Left renal pelvis (tissue), 4 donors: ENCODE measurements around the gene SLC7A6OS. TPM values are rescaled to one million over a fixed set of nuclear protein-coding genes. Genes with fewer than 3 reads are reported as not detected.
A peak's percentile ranks its signal among the peaks of the same experiment; 100 is the strongest.

Experiments used
- DNase-seq, 4 donors: peaks; one replicate each; pipeline ENCODE4 v3.0.0-alpha.2; 2013; ENCODE audit warnings: low read depth in 4 of 4, low spot score in 3 of 4
- polyA plus RNA-seq, 4 donors: library from polyadenylated mRNA; unstranded; fragments of 120-200 nt; gene quantifications; one replicate each; pipeline ENCODE4 v1.2.1, GENCODE V29; 2013; ENCODE audit not compliant: insufficient read length in 4 of 4

Gene SLC7A6OS
- polyA plus RNA-seq, 4 donors, result 16.0 to 23.7 (median 21.9) TPM

DNA sequence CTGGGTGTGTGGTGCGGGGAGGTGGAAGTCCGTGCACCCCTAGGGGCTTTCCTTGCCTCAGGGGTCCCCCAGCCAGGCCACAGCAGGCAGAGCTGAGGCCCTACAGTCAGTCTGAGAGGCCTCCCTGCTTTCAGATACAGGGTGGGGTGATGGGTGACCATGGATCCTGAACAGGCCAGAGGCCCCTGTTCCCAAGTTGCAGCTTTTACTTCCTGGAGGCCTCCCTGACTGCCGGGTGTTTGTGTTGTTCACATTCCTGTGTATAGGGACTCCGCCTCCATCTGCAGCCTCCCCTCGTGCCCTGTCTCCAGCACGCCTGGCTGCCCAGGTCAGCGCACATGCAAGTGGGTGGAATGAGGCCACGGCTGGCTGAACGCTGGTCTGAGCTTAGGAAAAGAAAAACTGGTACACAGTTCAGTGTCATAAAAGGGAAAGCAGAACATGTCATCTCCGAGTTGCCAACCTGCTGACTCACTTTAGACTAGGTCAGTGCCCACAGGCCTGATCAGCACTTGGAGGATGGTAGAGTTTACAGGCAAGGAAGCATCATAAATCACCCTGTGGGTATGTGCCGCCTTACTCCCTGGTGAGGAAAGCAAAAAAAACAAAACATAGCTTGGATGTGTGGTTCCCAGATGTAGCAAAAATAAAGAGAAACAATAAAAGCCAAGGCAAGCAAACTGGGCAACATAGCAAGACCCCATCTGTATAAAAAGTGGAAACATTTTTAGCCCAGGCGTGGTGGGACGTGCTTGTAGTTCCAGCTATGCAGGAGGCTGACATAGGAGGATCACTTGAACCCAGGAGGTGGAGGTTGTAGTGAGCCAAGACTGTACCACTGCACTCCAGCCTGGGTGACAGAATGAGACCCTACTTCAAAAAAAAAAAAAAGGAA is 52.6 kb downstream of the SLC7A6OS start:
- DNase-seq, result peak in 1 of 4 donors; percentile 89

DNA sequence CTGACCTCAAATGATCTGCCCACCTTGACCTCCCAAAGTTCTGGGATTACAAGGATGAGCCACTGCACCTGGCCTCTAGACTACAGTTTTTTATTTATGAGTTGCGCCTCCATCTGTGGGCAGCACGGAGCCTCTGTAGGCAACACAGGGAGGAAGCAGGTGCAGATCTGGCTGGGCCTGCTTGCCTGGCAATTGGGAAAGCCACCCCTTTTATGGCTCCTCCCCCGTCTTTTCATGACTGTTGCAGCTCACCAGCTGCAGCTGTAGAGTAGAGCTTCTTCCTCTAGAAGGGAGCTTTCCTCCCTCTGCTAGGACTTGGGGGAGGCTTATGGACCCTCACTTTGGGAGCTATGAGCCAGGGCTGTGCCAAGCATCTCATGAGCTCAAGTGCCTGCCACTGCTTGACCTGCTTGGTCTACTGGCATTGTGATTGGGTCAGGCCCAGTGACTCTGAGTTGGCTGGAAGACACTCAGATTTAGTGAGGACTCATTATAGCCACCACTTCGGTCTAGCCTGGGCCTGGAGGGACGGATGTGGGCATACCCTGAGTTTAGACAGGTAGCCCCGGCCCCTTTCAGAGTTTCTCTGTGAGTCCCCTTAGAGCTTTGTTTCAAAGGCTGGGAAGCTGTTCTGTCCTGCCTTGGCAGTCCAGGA is 53.4 kb downstream of the SLC7A6OS start:
- DNase-seq, result no peak

DNA sequence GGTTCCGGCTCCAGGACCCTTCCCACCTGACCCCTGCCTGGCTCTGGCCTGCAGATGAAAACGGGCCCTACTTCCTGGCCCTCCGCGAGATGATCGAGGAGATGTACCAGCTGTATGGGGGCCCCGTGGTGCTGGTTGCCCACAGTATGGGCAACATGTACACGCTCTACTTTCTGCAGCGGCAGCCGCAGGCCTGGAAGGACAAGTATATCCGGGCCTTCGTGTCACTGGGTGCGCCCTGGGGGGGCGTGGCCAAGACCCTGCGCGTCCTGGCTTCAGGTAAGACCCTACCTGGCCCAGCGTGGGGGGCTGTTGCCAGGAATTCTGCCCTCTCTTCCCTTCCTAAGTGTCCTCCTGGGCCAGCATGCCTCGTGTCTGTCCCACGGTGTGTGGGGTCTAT is 55.0 kb downstream of the SLC7A6OS start:
- DNase-seq, result no peak

DNA sequence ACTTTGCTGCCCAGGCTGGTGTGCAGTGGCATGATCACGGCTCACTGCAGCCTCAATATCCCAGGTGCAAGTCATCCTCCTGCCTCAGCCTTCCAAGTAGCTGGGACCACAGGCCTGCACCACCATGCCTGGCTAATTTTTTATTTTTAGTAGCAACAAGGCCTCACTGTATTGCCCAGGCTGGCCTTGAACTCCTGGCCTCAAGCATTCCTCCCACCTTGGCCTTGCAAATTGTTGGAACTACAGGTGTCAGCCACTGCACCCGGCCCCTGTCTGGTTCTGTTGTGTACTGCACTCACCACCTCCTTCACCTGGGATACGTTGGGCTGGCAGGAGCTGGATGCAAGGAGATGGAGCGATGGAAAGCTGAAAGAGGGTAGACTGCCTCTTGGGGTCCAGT is 57.0 kb downstream of the SLC7A6OS start:
- no peak for DNase-seq

DNA sequence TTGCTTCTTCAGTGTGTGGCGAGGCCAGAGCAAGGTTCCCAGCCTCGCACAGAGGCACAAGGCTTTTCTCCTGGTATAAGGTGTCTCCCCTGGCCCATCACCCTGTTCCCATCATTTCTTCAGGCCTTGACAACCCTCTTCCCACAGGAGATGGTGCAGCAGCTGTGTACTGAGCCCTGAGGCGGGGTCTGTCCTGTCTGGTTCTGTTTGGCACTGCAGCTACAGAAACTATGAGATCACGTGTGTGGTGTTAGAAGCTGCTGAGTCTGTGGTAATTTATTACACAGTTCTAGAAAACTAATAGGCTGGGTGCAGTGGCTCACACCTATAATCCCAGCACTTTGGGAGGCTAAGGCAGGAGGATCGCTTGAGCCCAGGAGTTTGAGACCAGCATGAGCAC is 58.4 kb downstream of the SLC7A6OS start:
- DNase-seq, result no peak

DNA sequence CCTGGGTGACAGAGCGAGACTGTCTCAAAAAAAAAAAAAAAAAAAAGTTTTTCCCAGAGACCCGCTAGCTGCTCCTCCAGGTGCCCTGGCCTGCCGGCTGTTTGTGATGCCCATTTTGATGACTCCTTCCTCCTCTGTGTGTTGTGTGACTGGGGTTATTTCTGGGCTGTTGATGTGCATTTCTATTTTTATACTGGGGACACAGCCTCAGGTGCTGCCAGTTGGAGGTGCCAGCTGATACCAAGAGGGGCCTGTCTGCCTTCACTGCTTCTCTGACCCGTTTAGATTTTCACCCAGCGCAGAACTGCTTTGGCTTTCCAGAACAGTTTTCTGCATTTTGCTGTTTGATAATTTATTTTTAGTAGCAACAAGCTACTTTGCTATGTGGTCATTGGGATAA is 58.9 kb downstream of the SLC7A6OS start:
- DNase-seq, result no peak

DNA sequence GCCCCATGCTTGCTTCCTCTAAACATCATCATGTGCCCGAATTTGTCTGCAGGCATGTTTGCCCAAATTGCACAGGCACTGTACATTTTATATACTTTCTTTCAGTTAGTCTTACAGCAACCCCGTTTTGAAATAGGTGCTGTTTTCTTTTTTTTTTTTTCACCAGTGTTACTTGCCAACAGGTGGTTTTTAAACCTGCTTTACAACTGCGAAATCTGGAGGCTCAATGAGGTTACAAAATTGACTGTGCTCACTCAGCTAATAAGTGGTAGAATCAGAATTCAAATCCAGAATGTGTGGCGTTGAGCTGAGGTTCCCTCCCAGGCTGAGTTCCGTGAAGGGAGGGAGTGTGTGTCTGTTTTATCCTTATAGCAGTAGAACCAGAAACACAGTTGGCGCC is 59.8 kb downstream of the SLC7A6OS start:
- DNase-seq, result no peak

DNA sequence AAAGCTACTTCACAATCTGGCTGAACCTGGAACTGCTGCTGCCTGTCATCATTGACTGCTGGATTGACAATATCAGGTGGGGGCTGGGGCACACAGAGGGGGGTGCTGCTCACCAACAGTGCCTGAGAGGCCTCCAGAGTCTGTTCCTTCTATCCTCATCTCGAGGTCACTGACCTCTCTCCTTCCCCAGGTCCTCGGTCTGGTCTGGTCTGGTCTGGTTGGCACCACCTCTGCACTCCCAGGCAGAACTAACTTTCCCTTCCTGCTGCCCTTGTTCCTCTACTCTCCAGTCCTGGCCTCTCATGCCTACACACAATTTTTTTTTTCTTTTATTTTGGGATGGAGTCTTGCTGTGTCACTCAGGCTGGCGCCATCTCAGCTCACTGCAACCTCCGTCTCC is 61.4 kb downstream of the SLC7A6OS start:
- DNase-seq, result no peak

Other genes with a start within 250 kb of the SLC7A6OS start
- gene NFATC3, start 225.6 kb downstream of the SLC7A6OS start, polyA plus RNA-seq, result 10 to 100 TPM; 32.0 to 38.1 (median 35.0) TPM
- 10 to 100 TPM in 3 of 4 donors, under 1 TPM in 1; 0.94 to 44.7 (median 28.3) TPM for gene ESRP2, start 74.8 kb downstream of the SLC7A6OS start, polyA plus RNA-seq
- 10 to 100 TPM; 19.0 to 27.4 (median 22.2) TPM for gene PLA2G15, start 65.6 kb downstream of the SLC7A6OS start, polyA plus RNA-seq
- gene SLC7A6, start 46.4 kb downstream of the SLC7A6OS start, polyA plus RNA-seq, result 10 to 100 TPM; 15.0 to 19.6 (median 16.5) TPM
- gene PRMT7, start 73 bp upstream of the SLC7A6OS start, polyA plus RNA-seq, result 10 to 100 TPM; 46.3 to 66.6 (median 53.2) TPM
- 1 to 10 TPM; 1.1 to 2.7 (median 1.2) TPM for gene SMPD3, start 137.6 kb upstream of the SLC7A6OS start, polyA plus RNA-seq
- 10 to 100 TPM; 38.4 to 43.2 (median 41.0) TPM for gene ZFP90, start 228.3 kb upstream of the SLC7A6OS start, polyA plus RNA-seq